GM12875 (cell line): Measurements from ENCODE around the gene HIPK2.

Source experiments
- H3K4me3 ChIP-seq: one replicate; pipeline ENCODE4 v1.5.1; 2011; ENCODE audit warnings: low read depth, low read length, control low read depth
- CTCF ChIP-seq: IDR thresholded peaks from 2 replicates; pipeline ENCODE4 v1.5.1; 2011; ENCODE audit warnings: low read depth, mild to moderate bottlenecking, control low read depth, inconsistent platforms, low read length, moderate library complexity, borderline replicate concordance; ENCODE audit not compliant: insufficient read depth

The HIPK2 gene

GRCh38 chr7:139777948-139778841 is at the start of gene HIPK2:
Gene HIPK2 (minus strand): TSS chr7:139777998. CDS start chr7:139777623, 375 bp downstream.
- TF ChIP-seq CTCF = no peak
- H3K4me3 ChIP-seq = peak within 1 kb of the TSS; percentile 89

DNA sequence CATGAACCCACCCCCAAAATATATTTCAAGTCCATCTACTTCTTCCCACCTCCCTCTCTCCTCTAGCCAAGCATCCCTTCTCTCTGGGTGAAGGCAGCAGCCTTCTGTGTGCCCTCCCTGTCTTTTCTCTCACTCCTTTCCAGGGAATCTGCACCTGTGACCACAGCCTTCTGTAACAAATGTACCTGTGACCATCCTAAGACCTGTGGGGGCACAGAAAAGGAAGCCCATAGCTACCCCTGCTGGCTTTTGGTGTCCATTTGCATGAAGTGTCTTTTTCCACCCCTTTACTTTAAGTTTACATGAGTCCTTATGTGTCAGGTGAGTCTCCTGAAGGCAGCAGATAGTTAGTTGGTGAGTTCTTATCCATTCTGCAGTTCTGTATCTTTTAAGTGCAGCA is 49.2 kb upstream of the HIPK2 start:
- H3K4me3 ChIP-seq = no peak overlapping the region
- TF ChIP-seq CTCF = peak; percentile 40; the same call in 1 of the 2 replicates

- TF ChIP-seq CTCF = no peak
- no peak overlapping the region for H3K4me3 ChIP-seq
Observed at GRCh38 chr7:139825666-139826290, 48.0 kb upstream of the HIPK2 start.

- TF ChIP-seq CTCF = no peak
- H3K4me3 ChIP-seq = no peak overlapping the region
Observed at GRCh38 chr7:139823959-139824521, 46.2 kb upstream of the HIPK2 start.

DNA sequence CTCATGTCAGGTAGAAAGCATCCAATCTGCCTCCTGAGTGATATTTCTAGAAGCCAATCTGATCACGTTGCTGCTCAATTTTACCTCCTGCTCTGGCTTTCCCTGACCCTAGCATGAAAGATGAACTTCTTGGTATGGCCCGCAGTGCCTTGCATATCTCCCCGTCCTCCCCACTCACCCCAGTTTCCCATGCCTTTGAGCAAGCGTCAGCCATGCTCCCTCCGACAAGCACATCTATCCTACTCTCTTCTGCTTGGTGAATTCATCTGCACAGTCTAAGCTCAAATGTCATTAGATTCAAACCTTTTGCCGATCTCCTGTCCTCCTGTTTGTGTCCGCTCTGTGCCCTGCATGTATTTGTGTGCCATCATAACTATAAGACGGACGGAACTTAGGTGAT is 45.1 kb upstream of the HIPK2 start:
- H3K4me3 ChIP-seq = no peak overlapping the region
- TF ChIP-seq CTCF = no peak

- H3K4me3 ChIP-seq = no peak overlapping the region
- no peak for TF ChIP-seq CTCF
Observed at GRCh38 chr7:139821349-139822105, 43.7 kb upstream of the HIPK2 start.
